GM12878 (cell line): ENCODE data around the gene IFT25. TPM values are rescaled to one million over a fixed set of nuclear protein-coding genes. Genes with fewer than 3 reads are reported as not detected.

Experiments
- ATAC-seq: fragments of 200-7000 bp; cut with Tn5 transposase; 3 replicates; pipeline ENCODE4 v1.9.1; 2020; ENCODE audit warnings: mild to moderate bottlenecking, moderate library complexity
- BruUV-seq: library from RNA; stranded (reverse); fragments of 400-500 nt; replicated peaks from 2 replicates; lab custom pipeline; 2021; lab: Mats Ljungman, UMichigan
- CTCF ChIA-PET: fragments of 300-600 bp; sonication (Branson Sonifier 250); formaldehyde crosslinking; extraction: SDS; loops from one replicate; lab custom pipeline; 2021; ENCODE audit warnings: inconsistent platforms; lab: Yijun Ruan, JAX
- POLR2A ChIA-PET: fragments of 350-600 bp; formaldehyde crosslinking; extraction: SDS; loops from one replicate; lab custom pipeline; 2021; ENCODE audit warnings: inconsistent platforms; lab: Charles Lee
- RAD21 ChIA-PET: fragments of 300-600 bp; sonication (Branson Sonifier 250); formaldehyde crosslinking; loops from one replicate; lab custom pipeline; 2023; ENCODE audit warnings: antibody characterized with exemption; ENCODE audit not compliant: unreplicated experiment; lab: Charles Lee
- SMC1A ChIA-PET: fragments of 300-600 bp; sonication (Branson Sonifier 250); formaldehyde crosslinking; loops from one replicate; lab custom pipeline; 2023; ENCODE audit not compliant: unreplicated experiment, uncharacterized antibody; lab: Charles Lee
- DNase-seq: peaks from one replicate; pipeline ENCODE4 v3.0.0-alpha.2; 2011; ENCODE audit warnings: low read depth, low spot score
- FAIRE-seq: peaks from 3 replicates; lab custom pipeline; 2011; peaks lifted over from hg19 to GRCh38; lab: Jason Lieb, UNC
- H2AFZ ChIP-seq: 2 replicates; pipeline ENCODE4 v1.6.0; 2011; ENCODE audit warnings: low read depth, low read length, control low read depth; ENCODE audit not compliant: control insufficient read depth
- H3K27ac ChIP-seq: 2 replicates; pipeline ENCODE4 v1.5.1; 2011; ENCODE audit warnings: control low read depth; ENCODE audit not compliant: control insufficient read depth, insufficient read depth
- H3K27me3 ChIP-seq, 2 experiments: replicated peaks in 1 of 2; 2 replicates each; pipeline versions ENCODE4 v1.6.0 to v1.6.1; 2011; ENCODE audit warnings: low read length in 1 of 2; ENCODE audit not compliant: control insufficient read depth in 2 of 2, insufficient read depth in 2 of 2
- H3K36me3 ChIP-seq, 2 experiments: 2 replicates each; pipeline ENCODE4 v1.5.1; 2011; ENCODE audit warnings: low read length in 1 of 2; ENCODE audit not compliant: control insufficient read depth in 2 of 2, insufficient read depth in 2 of 2
- H3K4me1 ChIP-seq: 2 replicates; pipeline ENCODE4 v1.6.1; 2011; ENCODE audit warnings: mild to moderate bottlenecking, low read length, moderate library complexity, mixed read lengths; ENCODE audit not compliant: control insufficient read depth, insufficient read depth
- H3K4me2 ChIP-seq: 2 replicates; pipeline ENCODE4 v1.6.0; 2011; ENCODE audit warnings: control low read depth; ENCODE audit not compliant: control insufficient read depth, insufficient read depth
- H3K4me3 ChIP-seq: fragments of 200-600 bp; sonication (generic); 2 replicates; pipeline ENCODE4 v1.5.1; 2016
- H3K79me2 ChIP-seq: 2 replicates; pipeline ENCODE4 v1.6.0; 2011; ENCODE audit warnings: low read length; ENCODE audit not compliant: control insufficient read depth, insufficient read depth
- H3K9ac ChIP-seq: 2 replicates; pipeline ENCODE4 v1.8.0; 2011; ENCODE audit warnings: low read length, control low read depth, mixed read lengths; ENCODE audit not compliant: control insufficient read depth, insufficient read depth
- H3K9me3 ChIP-seq: replicated peaks from 3 replicates; pipeline ENCODE4 v1.5.1; 2011; ENCODE audit warnings: mild to moderate bottlenecking, low read length; ENCODE audit not compliant: control insufficient read depth, insufficient read depth
- H4K20me1 ChIP-seq: 2 replicates; pipeline ENCODE4 v1.6.0; 2011; ENCODE audit not compliant: control insufficient read depth, insufficient read depth
- BCL11A ChIP-seq: IDR thresholded peaks from 2 replicates; pipeline ENCODE4 v1.6.1; 2011; ENCODE audit warnings: low read depth, low read length
- CUX1 ChIP-seq: IDR thresholded peaks from 2 replicates; pipeline ENCODE4 v1.6.1; 2012; ENCODE audit warnings: improper control_type of control experiment, low read depth, low read length; ENCODE audit not compliant: insufficient replicate concordance
- FOXM1 ChIP-seq: IDR thresholded peaks from 2 replicates; pipeline ENCODE4 v1.6.1; 2012; ENCODE audit warnings: low read depth, mild to moderate bottlenecking, inconsistent platforms, low read length, moderate library complexity
- MTA2 ChIP-seq: fragments of 450-650 bp; IDR thresholded peaks from 2 replicates; pipeline ENCODE4 v1.6.1; 2016; ENCODE audit warnings: low read depth, mild to moderate bottlenecking, moderate library complexity
- NBN ChIP-seq: fragments of 450-650 bp; IDR thresholded peaks from 2 replicates; pipeline ENCODE4 v1.6.1; 2016
- NFYB ChIP-seq: IDR thresholded peaks from 2 replicates; pipeline ENCODE4 v1.6.1; 2011; ENCODE audit warnings: low read depth, mild to moderate bottlenecking, low read length, improper control_type of control experiment, moderate library complexity; ENCODE audit not compliant: insufficient read depth
- SREBF2 ChIP-seq: IDR thresholded peaks from 2 replicates; pipeline ENCODE4 v1.6.1; 2012; ENCODE audit warnings: mild to moderate bottlenecking, low read length
- SUZ12 ChIP-seq: fragments of 200-600 bp; sonication (generic); IDR thresholded peaks from one replicate; pipeline ENCODE4 v1.6.1; 2018; ENCODE audit warnings: antibody characterized with exemption, mild to moderate bottlenecking; ENCODE audit not compliant: unreplicated experiment
- TCF7 ChIP-seq: IDR thresholded peaks from 2 replicates; pipeline ENCODE4 v1.6.1; 2014; ENCODE audit warnings: antibody characterized with exemption, borderline replicate concordance
- ZBTB11 ChIP-seq: fragments of 450-650 bp; formaldehyde crosslinking; IDR thresholded peaks from 2 replicates; pipeline ENCODE4 v1.5.0; 2022; ENCODE audit warnings: mild to moderate bottlenecking, missing genetic modification characterization
- ZSCAN29 ChIP-seq: fragments of 450-650 bp; IDR thresholded peaks from 2 replicates; pipeline ENCODE4 v1.6.1; 2017; ENCODE audit warnings: mild to moderate bottlenecking, moderate library complexity
- WGBS: methylation state at CpG from one replicate; pipeline ENCODE4 v1.1.6; 2016; ENCODE audit warnings: low lambda C conversion rate; ENCODE audit not compliant: insufficient replicate concordance, insufficient coverage; ENCODE audit errors: missing lambda C conversion rate; 5-methylcytosine and 5-hydroxymethylcytosine counted together
- in situ Hi-C: fragments of 300-500 bp; cut with MboI; formaldehyde crosslinking; loops from 9 replicates; pipeline ENCODE4 v1.14.3; 2018; ENCODE audit warnings: mixed read lengths
- intact Hi-C: fragments of 100-400 bp; cut with micrococcal nuclease; formaldehyde crosslinking; loops from one replicate; pipeline ENCODE4 v1.14.2; 2022; ENCODE audit not compliant: unreplicated experiment
- polyA plus RNA-seq, 11 experiments: library from polyadenylated mRNA; depleted of rRNA in 4 of 11; unstranded in 6 of 11; stranded (reverse) in 5 of 11; fragments of >200 nt; fragmentation: Nextera tagmentation in 4 of 11; fragmentation: Illumina TruSeq in 1 of 11; extraction: Ambion mirVana in 4 of 11; extraction: Trizol in 1 of 11; gene quantifications; 1 replicate in 1 of 11; 2 replicates in 10 of 11; pipeline versions ENCODE4 v1.2.1 to v1.2.3, GENCODE V29; 2011 to 2016; ENCODE audit warnings: inconsistent platforms in 2 of 11, missing spikeins in 2 of 11, low read depth in 1 of 11
- total RNA-seq, 4 experiments: library from RNA; depleted of rRNA in 3 of 4; stranded (reverse); fragments of >200 nt in 3 of 4; fragmentation: Illumina TruSeq in 1 of 4; extraction: Trizol in 1 of 4; gene quantifications; 2 replicates each; pipeline versions ENCODE4 v1.2.1 to v1.2.3, GENCODE V29; 2013 to 2021

The IFT25 gene
- total and polyA plus RNA-seq, 10 of the 15 experiments (the other 5 are each of a cell fraction or from before 2014, with no cell fraction given): 55.7 to 242 (median 131) TPM

- TF ChIP-seq TCF7 (no peak), NFYB (no peak)
- TF ChIP-seq, all 136 proteins: peak for 0
Measured at GRCh38 chr1:53894644-53895043, 50.9 kb downstream of the IFT25 start (continued).

GRCh38 chr1:53893999-53894636, 51.4 kb downstream of the IFT25 start, which contains the start of gene DIO1:
DIO1 (plus strand) TSS chr1:53894187; CDS start chr1:53894211, 24 bp downstream.
- POLR2A ChIA-PET: interaction anchor here (1.0 kb wide), 1 partner anchor 51 kb away, joined by 3 read pairs; no protein-coding TSS in a partner anchor
- FAIRE-seq (no peak), DNase-seq (no peak), ATAC-seq (peak; percentile 10; the same call in 1 of the 3 replicates)
- RAD21 ChIA-PET: interaction anchor here (1.3 kb wide), 1 partner anchor 51 kb away, joined by 3 read pairs; no protein-coding TSS in a partner anchor
- TF ChIP-seq MTA2: no peak
- TF ChIP-seq ZBTB11 (CRISPR knock-in tag): no peak
- TF ChIP-seq SUZ12: no peak
- TF ChIP-seq TCF7: no peak
- no peak for TF ChIP-seq ZSCAN29
- TF ChIP-seq SREBF2: no peak
- TF ChIP-seq BCL11A: no peak
- no peak for TF ChIP-seq FOXM1
- no peak for TF ChIP-seq NBN
- no peak for TF ChIP-seq CUX1
- Histone ChIP-seq H3K4me2 (no peak within 1 kb of the TSS), H3K27ac (no peak within 1 kb of the TSS), H3K79me2 (peaks cover 5% of the 10 kb centered on the region), H3K4me3 (no peak within 1 kb of the TSS), H3K9ac (no peak within 1 kb of the TSS), H4K20me1 (no peaks in the 10 kb centered on the region), H3K4me1 (peaks cover 5% of the 10 kb centered on the region; the same call in 1 of the 2 replicates), H2AFZ (no peak within 1 kb of the TSS), H3K36me3 (no peaks in the 10 kb centered on the region), H3K27me3 (no peaks in the 10 kb centered on the region), H3K9me3 (no peaks in the 10 kb centered on the region)
- in situ Hi-C loops: loop anchor here (5.0 kb wide), 1 partner anchor 48 kb away; no protein-coding TSS in a partner anchor
- CTCF ChIA-PET: no interaction called here
- intact Hi-C loops: no loop called here
- BruUV-seq: no TSS peak
- SMC1A ChIA-PET: interaction anchor here (0.6 to 2.2 kb wide), 2 partner anchors 52 to 1315 kb away, joined by 3 to 6 read pairs; partner anchors contain the start of genes IFT25 and LRRC42
- WGBS: 56% methylated on average over 14 of the region's 14 CpGs
